BJ (cell line): ENCODE data around the gene OR6Q1. TPM values are rescaled to one million over a fixed set of nuclear protein-coding genes. Genes with fewer than 3 reads are reported as not detected.

Experiments
- CTCF ChIA-PET: fragments of 350-600 bp; formaldehyde crosslinking; extraction: SDS; loops from one replicate; lab custom pipeline; 2021; ENCODE audit warnings: antibody characterized with exemption, inconsistent platforms; lab: Yijun Ruan, JAX
- POLR2A ChIA-PET: fragments of 300-600 bp; sonication (Branson Sonifier 250); formaldehyde crosslinking; extraction: SDS; loops from one replicate; lab custom pipeline; 2021; ENCODE audit warnings: antibody characterized with exemption; lab: Charles Lee
- DNase-seq: peaks from one replicate; pipeline ENCODE4 v3.0.0-alpha.2; 2011; ENCODE audit warnings: low read depth
- H3K27me3 ChIP-seq: 2 replicates; pipeline ENCODE4 v1.6.0; 2011; ENCODE audit warnings: low read length; ENCODE audit not compliant: control insufficient read depth, insufficient read depth
- H3K36me3 ChIP-seq: 2 replicates; pipeline ENCODE4 v1.5.1; 2011; ENCODE audit warnings: low read length; ENCODE audit not compliant: control insufficient read depth, insufficient read depth
- H3K4me3 ChIP-seq: 2 replicates; pipeline ENCODE4 v1.5.1; 2011; ENCODE audit warnings: low read depth, mild to moderate bottlenecking, control low read depth, low read length
- CTCF ChIP-seq: IDR thresholded peaks from 2 replicates; pipeline ENCODE4 v1.5.1; 2011; ENCODE audit warnings: low read depth, mild to moderate bottlenecking, control low read depth, inconsistent platforms, low read length, moderate library complexity; ENCODE audit not compliant: insufficient read depth
- polyA plus RNA-seq: library from polyadenylated mRNA; depleted of rRNA; stranded (reverse); fragments of >200 nt; gene quantifications from 2 replicates; pipeline ENCODE4 v1.2.3, GENCODE V29; 2011

Gene OR6Q1
- polyA plus RNA-seq, 1 experiment = not detected

GRCh38 chr11:58000699-58001098 lies 30.1 kb upstream of the OR6Q1 start:
- Histone ChIP-seq H3K36me3 (no peaks in the 10 kb centered on the region), H3K27me3 (no peaks in the 10 kb centered on the region), H3K4me3 (no peak overlapping the region)
- CTCF ChIA-PET = no interaction called here
- POLR2A ChIA-PET = no interaction called here
- no peak for TF ChIP-seq CTCF
- DNase-seq = no peak

- CTCF ChIA-PET = no interaction called here
- no peaks in the 10 kb centered on the region for H3K27me3 ChIP-seq
- no peak overlapping the region for H3K4me3 ChIP-seq
- no peak for TF ChIP-seq CTCF
- H3K36me3 ChIP-seq = no peaks in the 10 kb centered on the region
- POLR2A ChIA-PET = no interaction called here
- DNase-seq = no peak
Measured at GRCh38 chr11:58003036-58003435, 27.7 kb upstream of the OR6Q1 start.

- no peak for DNase-seq
Measured at GRCh38 chr11:58003591-58003990, 27.2 kb upstream of the OR6Q1 start.

GRCh38 chr11:58004664-58005063 lies 26.1 kb upstream of the OR6Q1 start:
- POLR2A ChIA-PET = no interaction called here
- Histone ChIP-seq H3K27me3 (no peaks in the 10 kb centered on the region), H3K36me3 (no peaks in the 10 kb centered on the region), H3K4me3 (no peak overlapping the region)
- no peak for TF ChIP-seq CTCF
- DNase-seq = no peak
- CTCF ChIA-PET = no interaction called here

More at GRCh38 chr11:58003591-58003990, 27.2 kb upstream of the OR6Q1 start:
- Histone ChIP-seq H3K4me3 (no peak overlapping the region), H3K36me3 (no peaks in the 10 kb centered on the region), H3K27me3 (no peaks in the 10 kb centered on the region)
- TF ChIP-seq CTCF = no peak
- CTCF ChIA-PET = no interaction called here
- POLR2A ChIA-PET = no interaction called here

GRCh38 chr11:58006940-58007339 lies 23.8 kb upstream of the OR6Q1 start:
- ChIA-PET POLR2A (no interaction called here), CTCF (no interaction called here)

More at GRCh38 chr11:58006940-58007339, 23.8 kb upstream of the OR6Q1 start:
- H3K27me3 ChIP-seq = no peaks in the 10 kb centered on the region
- H3K4me3 ChIP-seq = no peak overlapping the region
- DNase-seq = no peak
- H3K36me3 ChIP-seq = no peaks in the 10 kb centered on the region
- no peak for TF ChIP-seq CTCF
